H9 (cell line): ENCODE results near the gene CHN2. TPM values are rescaled to one million over a fixed set of nuclear protein-coding genes. Genes with fewer than 3 reads are reported as not detected.

ENCODE experiments used
- DNase-seq: peaks from one replicate; pipeline ENCODE4 v3.0.0-alpha.2; 2017
- H2AFZ ChIP-seq: one replicate; pipeline ENCODE4 v1.6.1; 2013; ENCODE audit warnings: mild to moderate bottlenecking, low read length, control low read depth, moderate library complexity
- H2AK5ac ChIP-seq: 2 replicates; pipeline ENCODE4 v1.6.1; 2013; ENCODE audit warnings: low read length, control low read depth, mixed read lengths; ENCODE audit not compliant: insufficient read length
- H2BK120ac ChIP-seq: one replicate; pipeline ENCODE4 v1.6.1; 2013; ENCODE audit warnings: low read depth, mild to moderate bottlenecking, low read length, control low read depth, inconsistent platforms; ENCODE audit not compliant: poor library complexity, severe bottlenecking
- H2BK12ac ChIP-seq: 2 replicates; pipeline ENCODE4 v1.6.1; 2013; ENCODE audit warnings: low read length, control low read depth, mixed read lengths, low read depth; ENCODE audit not compliant: insufficient read length
- H2BK15ac ChIP-seq: 2 replicates; pipeline ENCODE4 v1.6.1; 2013; ENCODE audit warnings: low read depth, low read length, control low read depth
- H2BK20ac ChIP-seq: one replicate; pipeline ENCODE4 v1.6.1; 2013; ENCODE audit warnings: low read depth, mild to moderate bottlenecking, low read length, control low read depth, inconsistent platforms; ENCODE audit not compliant: poor library complexity, severe bottlenecking
- H2BK5ac ChIP-seq: 2 replicates; pipeline ENCODE4 v1.6.1; 2013; ENCODE audit warnings: low read length, control low read depth, mixed read lengths; ENCODE audit not compliant: insufficient read length
- H3K14ac ChIP-seq: 2 replicates; pipeline ENCODE4 v1.6.1; 2013; ENCODE audit warnings: low read length, control low read depth; ENCODE audit not compliant: insufficient read depth
- H3K18ac ChIP-seq: 2 replicates; pipeline ENCODE4 v1.6.1; 2013; ENCODE audit warnings: low read depth, mild to moderate bottlenecking, mixed read lengths, low read length, control low read depth; ENCODE audit not compliant: insufficient read length
- H3K23ac ChIP-seq: 2 replicates; pipeline ENCODE4 v1.6.1; 2013; ENCODE audit warnings: low read length, control low read depth, mixed read lengths, low read depth; ENCODE audit not compliant: insufficient read length
- H3K23me2 ChIP-seq: 2 replicates; pipeline ENCODE4 v1.6.1; 2013; ENCODE audit warnings: low read depth, mild to moderate bottlenecking, mixed read lengths, low read length, control low read depth; ENCODE audit not compliant: insufficient read length, poor library complexity, severe bottlenecking
- H3K27ac ChIP-seq: 2 replicates; pipeline ENCODE4 v1.5.1; 2013; ENCODE audit warnings: low read length, control low read depth, mixed read lengths, low read depth; ENCODE audit not compliant: insufficient read length
- H3K27me3 ChIP-seq: 2 replicates; pipeline ENCODE4 v1.6.1; 2013; ENCODE audit warnings: low read length, control low read depth, inconsistent platforms; ENCODE audit not compliant: insufficient read depth
- H3K4ac ChIP-seq: 2 replicates; pipeline ENCODE4 v1.6.1; 2013; ENCODE audit warnings: low read depth, mild to moderate bottlenecking, control low read depth, inconsistent platforms, low read length, moderate library complexity
- H3K4me1 ChIP-seq: 2 replicates; pipeline ENCODE4 v1.6.1; 2013; ENCODE audit warnings: low read length, control low read depth, inconsistent platforms; ENCODE audit not compliant: insufficient read depth
- H3K4me2 ChIP-seq: 2 replicates; pipeline ENCODE4 v1.6.1; 2013; ENCODE audit warnings: low read length, control low read depth, mixed read lengths; ENCODE audit not compliant: insufficient read length, insufficient read depth
- H3K56ac ChIP-seq: 2 replicates; pipeline ENCODE4 v1.6.1; 2013; ENCODE audit warnings: low read depth, mild to moderate bottlenecking, mixed read lengths, low read length, control low read depth; ENCODE audit not compliant: insufficient read length
- H3K79me1 ChIP-seq: 2 replicates; pipeline ENCODE4 v1.6.1; 2013; ENCODE audit warnings: low read depth, mild to moderate bottlenecking, moderate library complexity, low read length, control low read depth, inconsistent platforms; ENCODE audit not compliant: insufficient read depth, poor library complexity, severe bottlenecking
- H3K79me2 ChIP-seq: 2 replicates; pipeline ENCODE4 v1.6.1; 2013; ENCODE audit warnings: low read length, control low read depth, inconsistent platforms; ENCODE audit not compliant: insufficient read depth
- H3K9ac ChIP-seq: 2 replicates; pipeline ENCODE4 v1.6.1; 2013; ENCODE audit warnings: low read length, control low read depth, mixed read lengths; ENCODE audit not compliant: insufficient read length; ENCODE audit errors: extremely low read depth
- H3K9me3 ChIP-seq: one replicate; pipeline ENCODE4 v1.6.1; 2013; ENCODE audit warnings: low read depth, low read length, inconsistent platforms; ENCODE audit not compliant: control insufficient read depth
- H3T11ph ChIP-seq: one replicate; pipeline ENCODE4 v1.6.1; 2013; ENCODE audit warnings: mild to moderate bottlenecking, low read length, control low read depth, inconsistent platforms
- H4K20me1 ChIP-seq: one replicate; pipeline ENCODE4 v1.6.1; 2013; ENCODE audit not compliant: control insufficient read depth, insufficient read length, insufficient read depth
- H4K5ac ChIP-seq: 2 replicates; pipeline ENCODE4 v1.6.1; 2013; ENCODE audit warnings: low read depth, mild to moderate bottlenecking, mixed read lengths, low read length, control low read depth; ENCODE audit not compliant: insufficient read length
- H4K8ac ChIP-seq: replicated peaks from 2 replicates; pipeline ENCODE4 v1.6.1; 2013; ENCODE audit warnings: low read length, control low read depth, mixed read lengths, low read depth; ENCODE audit not compliant: insufficient read length
- H4K91ac ChIP-seq: 2 replicates; pipeline ENCODE4 v1.6.1; 2013; ENCODE audit warnings: low read depth, mild to moderate bottlenecking, moderate library complexity, mixed read lengths, low read length, control low read depth; ENCODE audit not compliant: insufficient read length
- H3K27ac Mint-ChIP-seq, 3 experiments: 2 replicates in 2 of 3; 3 replicates in 1 of 3; pipeline ENCODE4 v1.8.0; 2020 to 2021; ENCODE audit warnings: mixed read lengths in 3 of 3, mild to moderate bottlenecking in 1 of 3, moderate library complexity in 1 of 3
- H3K27me3 Mint-ChIP-seq: 2 replicates; pipeline ENCODE4 v1.8.0; 2021; ENCODE audit warnings: low read depth, mild to moderate bottlenecking, moderate library complexity, mixed read lengths
- H3K36me3 Mint-ChIP-seq, 3 experiments: 2 replicates in 2 of 3; 3 replicates in 1 of 3; pipeline ENCODE4 v1.8.0; 2020 to 2021; ENCODE audit warnings: low read depth in 3 of 3, mixed read lengths in 3 of 3; ENCODE audit not compliant: insufficient read depth in 1 of 3
- H3K4me1 Mint-ChIP-seq, 2 experiments: 2 replicates each; pipeline ENCODE4 v1.8.0; 2020; ENCODE audit warnings: mixed read lengths in 2 of 2
- H3K4me3 Mint-ChIP-seq, 2 experiments: 2 replicates in 1 of 2; 3 replicates in 1 of 2; pipeline ENCODE4 v1.8.0; 2020 to 2021; ENCODE audit warnings: mild to moderate bottlenecking in 2 of 2, mixed read lengths in 2 of 2, moderate library complexity in 1 of 2
- H3K9me3 Mint-ChIP-seq, 2 experiments: 2 replicates in 1 of 2; 3 replicates in 1 of 2; pipeline ENCODE4 v1.8.0; 2020; ENCODE audit warnings: mild to moderate bottlenecking in 2 of 2, mixed read lengths in 2 of 2, moderate library complexity in 1 of 2
- CTCF ChIP-seq: fragments of 200-600 bp; sonication (generic); conservative IDR thresholded peaks from 3 replicates; pipeline ENCODE4 v1.8.0; 2021; ENCODE audit warnings: antibody characterized with exemption, mild to moderate bottlenecking
- WGBS: extraction: QIAGEN DNeasy Blood & Tissue Kit; methylation state at CpG from one replicate; pipeline ENCODE4 v1.1.7; 2013; ENCODE audit warnings: missing lambda C conversion rate, low lambda C conversion rate, mixed read lengths; ENCODE audit not compliant: insufficient read length; ENCODE audit errors: extremely low coverage; 5-methylcytosine and 5-hydroxymethylcytosine counted together
- total RNA-seq: library from RNA; stranded (reverse); gene quantifications from 2 replicates; pipeline ENCODE4 v1.2.1, GENCODE V29; 2021

Gene CHN2
- total RNA-seq, 1 experiment from 2014 or later = 3.3 TPM

- Histone ChIP-seq H3K79me1 (no peaks in the 10 kb centered on the region), H3K56ac (no peak overlapping the region), H3K23me2 (no peaks in the 10 kb centered on the region), H2AFZ (no peak overlapping the region), H2BK5ac (no peak overlapping the region), H4K20me1 (no peaks in the 10 kb centered on the region), H3K4me2 (no peak overlapping the region), H3K18ac (no peak overlapping the region), H2AK5ac (no peak overlapping the region), H3T11ph (no peak overlapping the region), H3K14ac (no peak overlapping the region), H3K9ac (no peak overlapping the region), H2BK120ac (no peak overlapping the region), H3K23ac (no peak overlapping the region), H3K27me3 (no peaks in the 10 kb centered on the region), H3K4ac (no peak overlapping the region), H4K5ac (no peak overlapping the region), H2BK15ac (no peak overlapping the region), H3K9me3 (no peaks in the 10 kb centered on the region), H3K79me2 (no peaks in the 10 kb centered on the region), H3K4me1 (peaks cover 3% of the 10 kb centered on the region; the same call in 1 of the 2 replicates), H2BK20ac (no peak overlapping the region), H3K27ac (no peak overlapping the region), H2BK12ac (no peak overlapping the region), H4K8ac (no peak overlapping the region), H4K91ac (no peak overlapping the region)
- H3K4me3 Mint-ChIP-seq = no peak overlapping the region
- no peak for TF ChIP-seq CTCF
- no peaks in the 10 kb centered on the region for H3K9me3 Mint-ChIP-seq
- H3K27me3 Mint-ChIP-seq = 0 out of 2 replicates have a peak, but pooled peaks cover 2% of the 10 kb centered on the region
- H3K27ac Mint-ChIP-seq = no peak overlapping the region
- peaks cover 2 to 3% of the 10 kb centered on the region in 2 experiments; a peak in 2 of 4 replicates for H3K4me1 Mint-ChIP-seq
- no CpG with 5 or more reads among the region's 3 CpGs for WGBS
- H3K36me3 Mint-ChIP-seq = no peaks in the 10 kb centered on the region
- DNase-seq = no peak
These were observed 148.2 kb downstream of the CHN2 start for GRCh38 chr7:29342761-29343160.
